Tibial nerve (tissue), 4 donors: ENCODE results near the gene IZUMO1. TPM values are rescaled to one million over a fixed set of nuclear protein-coding genes. Genes with fewer than 3 reads are reported as not detected.
A peak's percentile ranks its signal among the peaks of the same experiment; 100 is the strongest.
"Not testable (repeated sequence)": the region's sequence is repeated elsewhere in the genome, so short reads cannot be mapped to it uniquely, and the experiment has no call there.

Experiments
- DNase-seq, 2 donors: peaks; one replicate each; pipeline ENCODE4 v3.0.0-alpha.2; 2019; ENCODE audit warnings: low spot score in 2 of 2
- H3K27ac ChIP-seq, 4 donors: fragments of 200-600 bp; sonication (generic) in 3 of 4; one replicate each; pipeline ENCODE4 v1.5.1; 2017 to 2019; ENCODE audit warnings: mild to moderate bottlenecking in 1 of 4
- H3K27me3 ChIP-seq, 2 donors: fragments of 200-600 bp; sonication (generic) in 1 of 2; one replicate each; pipeline versions ENCODE4 v1.5.1 to v1.6.0; 2017 to 2019
- H3K36me3 ChIP-seq, 3 donors: fragments of 200-600 bp; sonication (generic); one replicate each; pipeline ENCODE4 v1.5.1; 2018 to 2019
- H3K4me1 ChIP-seq, 4 donors: fragments of 200-600 bp; sonication (generic) in 3 of 4; one replicate each; pipeline ENCODE4 v1.5.1; 2017 to 2019
- H3K4me3 ChIP-seq, 4 donors: fragments of 200-600 bp; sonication (generic) in 3 of 4; one replicate each; pipeline ENCODE4 v1.5.1; 2017 to 2019; ENCODE audit warnings: mild to moderate bottlenecking in 1 of 4, moderate library complexity in 1 of 4
- H3K9me3 ChIP-seq, 4 donors: fragments of 200-600 bp; sonication (generic) in 3 of 4; one replicate each; pipeline ENCODE4 v1.5.1; 2017 to 2019
- CTCF ChIP-seq, 5 experiments: fragments of 200-600 bp in 3 of 5; fragments of 450-650 bp in 2 of 5; sonication (generic) in 3 of 5; IDR thresholded peaks; one replicate each; pipeline ENCODE4 v1.5.1; 2016 to 2019; ENCODE audit warnings: antibody characterized with exemption in 5 of 5, mild to moderate bottlenecking in 3 of 5, moderate library complexity in 2 of 5
- EP300 ChIP-seq, 2 donors: sonication (generic); formaldehyde crosslinking; IDR thresholded peaks; one replicate each; pipeline ENCODE4 v1.6.1; 2017; ENCODE audit warnings: antibody characterized with exemption in 2 of 2, mild to moderate bottlenecking in 1 of 2
- POLR2A ChIP-seq, 2 donors: fragments of 450-650 bp; IDR thresholded peaks; one replicate each; pipeline ENCODE4 v1.6.1; 2017; ENCODE audit warnings: antibody characterized with exemption in 2 of 2, mild to moderate bottlenecking in 2 of 2, moderate library complexity in 2 of 2
- WGBS, 2 donors: methylation state at CpG; one replicate each; pipeline ENCODE4 v1.1.5; 2018; 5-methylcytosine and 5-hydroxymethylcytosine counted together
- total RNA-seq, 4 donors: library from RNA; depleted of rRNA; stranded (reverse); fragments of >200 nt; gene quantifications; one replicate each; pipeline ENCODE4 v1.1.0, GENCODE V29; 2016

The IZUMO1 gene
- total RNA-seq, 4 donors from 2014 or later: 0.21 to 0.30 TPM; not detected in 2

DNA sequence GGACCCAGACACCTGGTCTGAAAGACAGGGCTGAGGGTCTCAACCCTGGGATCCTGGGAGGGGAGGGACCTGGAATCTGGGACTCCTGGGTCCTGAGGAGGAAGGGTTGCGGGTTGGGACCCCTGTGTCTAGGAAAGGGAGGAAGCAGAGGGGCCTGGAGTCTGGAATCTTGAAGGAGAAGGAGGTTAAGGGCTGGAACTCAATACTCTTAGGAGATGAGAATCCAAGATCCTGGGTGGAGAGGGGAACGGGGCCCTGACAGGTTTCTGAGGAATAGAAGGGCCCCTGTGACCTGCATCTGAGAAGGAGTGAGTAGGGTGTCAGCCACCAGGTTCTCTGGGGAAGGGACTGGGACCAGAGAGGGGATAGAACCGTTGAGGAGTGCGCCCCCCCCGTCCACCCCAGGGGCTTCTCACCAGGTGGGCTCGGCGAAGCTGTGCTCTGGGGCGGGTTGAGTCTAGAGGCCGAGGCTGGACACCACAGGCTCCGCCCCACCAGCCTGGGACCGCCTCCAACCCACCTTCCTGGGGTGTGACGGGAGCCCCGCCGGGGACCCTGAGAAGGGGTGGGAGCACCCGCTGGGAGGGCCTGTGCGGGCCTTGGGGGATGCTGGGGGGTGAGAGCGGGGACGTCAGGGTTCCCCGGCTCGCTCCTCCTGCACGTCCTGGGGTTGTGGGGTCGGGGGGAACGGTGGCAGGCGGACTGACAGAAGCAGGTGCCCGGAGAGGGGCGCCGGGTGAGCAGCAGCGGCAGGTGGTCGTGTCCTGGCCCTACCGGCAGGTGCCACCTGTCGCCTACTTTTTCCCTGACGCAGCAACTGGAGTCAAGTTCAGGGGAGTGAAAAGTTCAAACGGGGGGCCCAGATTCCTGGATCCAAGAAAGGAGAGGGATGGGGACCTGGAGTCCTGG, 27.2 kb downstream of the IZUMO1 start, which contains the start of gene MAMSTR:
Gene MAMSTR, minus strand, starts transcription at position 463 of the 909 bp plus-strand sequence. CDS start 694 bp downstream, outside the sequence.
- 76 to 79% methylated on average over 27 to 33 of the region's 33 CpGs for WGBS, 2 donors
- peak within 1 kb of the TSS in 3 of 4 donors; percentile 55 to 63 (median 63) for H3K4me3 ChIP-seq
- H3K9me3 ChIP-seq: no peaks in the 10 kb centered on the region
- no peak for DNase-seq
- peaks cover 0 to 75% (median 43%) of the 10 kb centered on the region in 4 donors for H3K4me1 ChIP-seq
- H3K27me3 ChIP-seq: no peaks in the 10 kb centered on the region
- peak within 1 kb of the TSS; percentile 88 to 96 (median 92) for H3K27ac ChIP-seq
- TF ChIP-seq EP300 (IDR thresholded peaks at IDR 0.05): no peak
- TF ChIP-seq POLR2A (IDR thresholded peaks at IDR 0.05): no peak
- no peak for TF ChIP-seq CTCF (IDR thresholded peaks at IDR 0.05)
- no peaks in the 10 kb centered on the region for H3K36me3 ChIP-seq

DNA sequence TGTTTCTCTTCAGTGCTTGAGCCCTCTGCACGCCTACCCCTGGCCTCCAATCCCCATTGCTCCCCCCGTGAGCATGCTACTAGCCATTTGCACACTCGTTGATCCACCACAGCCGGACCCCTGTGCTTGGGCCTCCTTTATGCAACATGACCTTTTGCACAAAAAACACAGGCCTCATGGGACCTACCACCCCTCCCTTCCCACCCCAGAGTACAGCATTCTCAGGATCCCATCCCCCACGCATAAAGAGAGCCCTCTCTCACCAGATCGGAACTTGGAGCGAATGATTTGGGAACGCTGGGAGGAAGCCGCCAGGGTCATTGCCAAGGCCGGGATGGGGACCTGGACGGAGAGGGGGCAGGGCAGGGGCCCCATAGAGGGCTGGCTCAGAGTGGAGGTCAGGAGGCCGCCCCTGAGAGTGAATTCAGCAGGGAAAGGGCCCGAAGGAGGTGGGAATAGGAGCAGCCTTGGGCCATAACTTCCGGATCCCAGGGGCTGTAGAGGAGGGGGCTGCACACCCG, 27.9 kb downstream of the IZUMO1 start:
- no peaks in the 10 kb centered on the region for H3K27me3 ChIP-seq
- no peak overlapping the region for H3K4me3 ChIP-seq
- H3K9me3 ChIP-seq: no peaks in the 10 kb centered on the region
- DNase-seq: no peak
- peaks cover 0 to 69% (median 39%) of the 10 kb centered on the region in 4 donors for H3K4me1 ChIP-seq
- WGBS, 2 donors: 27 to 38% methylated on average over 15 of the region's 15 CpGs
- no peaks in the 10 kb centered on the region for H3K36me3 ChIP-seq
- TF ChIP-seq EP300 (IDR thresholded peaks at IDR 0.05) (no peak), CTCF (IDR thresholded peaks at IDR 0.05) (no peak)
- peak overlapping the region; percentile 47 to 96 (median 90) for H3K27ac ChIP-seq

DNA sequence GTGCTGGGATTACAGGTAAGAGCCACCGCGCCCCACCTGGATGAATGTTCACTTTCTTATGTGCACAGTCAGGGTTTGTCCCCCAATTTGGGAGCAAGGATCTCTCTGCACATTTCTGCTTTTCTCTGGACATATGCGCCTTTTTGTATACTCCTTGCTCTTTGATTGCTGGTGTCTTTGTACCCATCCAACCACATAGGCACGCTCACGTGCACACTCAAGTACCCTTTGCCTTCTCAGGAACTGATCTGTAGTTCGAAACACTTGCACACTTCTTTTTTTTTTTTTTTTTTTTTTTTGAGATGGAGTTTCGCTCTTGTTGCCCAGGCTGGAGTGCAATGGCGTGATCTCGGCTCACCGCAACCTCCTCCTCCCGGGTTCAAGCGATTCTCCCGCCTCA, 28.6 kb downstream of the IZUMO1 start:
- peaks cover 0 to 76% (median 44%) of the 10 kb centered on the region in 4 donors for H3K4me1 ChIP-seq
- not testable (repeated sequence) for H3K4me3 ChIP-seq, H3K36me3 ChIP-seq, DNase-seq, H3K9me3 ChIP-seq, H3K27me3 ChIP-seq
- peak overlapping the region in 2 of 4 donors; percentile 88 to 96 for H3K27ac ChIP-seq
- 82 to 83% methylated on average over 13 of the region's 13 CpGs for WGBS, 2 donors

DNA sequence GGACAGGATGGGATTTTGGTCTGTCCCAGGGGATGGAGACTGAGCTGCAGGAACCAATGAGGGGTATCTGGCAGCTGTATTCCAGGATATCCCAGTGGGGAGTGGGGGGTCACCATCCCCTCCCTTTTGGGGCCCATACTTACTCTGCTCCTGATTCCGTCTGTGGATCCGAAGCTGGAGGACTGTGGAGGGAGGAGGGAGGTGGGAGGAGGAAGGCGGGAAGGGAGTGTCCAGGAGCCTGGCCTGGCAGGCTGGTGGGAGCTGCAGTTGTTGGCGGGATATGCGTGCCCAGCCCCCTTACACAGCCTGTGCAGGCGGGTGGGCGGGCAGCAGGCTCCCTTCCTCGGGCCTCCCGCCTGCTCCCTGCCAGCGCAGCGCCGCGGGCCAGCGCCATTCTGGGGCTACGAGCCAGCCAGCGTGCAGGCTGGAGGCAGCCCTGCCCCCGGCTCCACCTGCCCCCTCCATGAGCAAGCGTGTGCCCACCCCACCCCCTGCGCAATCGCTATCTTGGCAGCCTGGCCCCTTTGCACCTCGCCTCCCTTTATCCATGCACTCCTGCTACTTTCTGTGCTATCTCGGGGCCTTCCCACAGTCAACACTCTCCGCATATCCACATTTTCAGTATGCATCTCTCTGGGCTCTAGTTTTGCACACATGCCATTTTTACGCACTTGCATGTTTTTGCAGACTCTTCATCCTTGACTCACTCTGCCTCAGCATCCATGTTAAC, 30.0 kb downstream of the IZUMO1 start:
- no peak for DNase-seq
- peak overlapping the region in 3 of 4 donors; percentile 8 to 60 (median 28) for H3K4me3 ChIP-seq
- H3K4me1 ChIP-seq: peaks cover 0 to 81% (median 46%) of the 10 kb centered on the region in 4 donors
- peak overlapping the region; percentile 64 to 94 (median 86) for H3K27ac ChIP-seq
- H3K27me3 ChIP-seq: no peaks in the 10 kb centered on the region
- TF ChIP-seq POLR2A (IDR thresholded peaks at IDR 0.05) (peak in 1 of 2 donors; percentile 4), EP300 (IDR thresholded peaks at IDR 0.05) (no peak)
- 13 to 14% methylated on average over 15 to 24 of the region's 24 CpGs for WGBS, 2 donors
- no peaks in the 10 kb centered on the region for H3K9me3 ChIP-seq
- H3K36me3 ChIP-seq: peaks cover 0 to 3% (median 0%) of the 10 kb centered on the region in 3 donors

- TF ChIP-seq POLR2A (IDR thresholded peaks at IDR 0.05): no peak
- no peak for TF ChIP-seq CTCF (IDR thresholded peaks at IDR 0.05)
- no peak for TF ChIP-seq EP300 (IDR thresholded peaks at IDR 0.05)
- 43 to 52% methylated on average over 19 of the region's 19 CpGs for WGBS, 2 donors
- H3K4me3 ChIP-seq: peak overlapping the region in 2 of 4 donors; percentile 22 to 60
- no peaks in the 10 kb centered on the region for H3K27me3 ChIP-seq
- peaks cover 0 to 11% (median 0%) of the 10 kb centered on the region in 3 donors for H3K36me3 ChIP-seq
- DNase-seq: no peak
- peaks cover 0 to 73% (median 46%) of the 10 kb centered on the region in 4 donors for H3K4me1 ChIP-seq
- peaks cover 0 to 9% (median 0%) of the 10 kb centered on the region in 4 donors for H3K9me3 ChIP-seq
- peak overlapping the region; percentile 64 to 94 (median 86) for H3K27ac ChIP-seq
These were observed 31.0 kb downstream of the IZUMO1 start for GRCh38 chr19:48715681-48716171.
